Smooth muscle cell (in vitro differentiated cells): ENCODE data around the gene MAGI2. TPM values are rescaled to one million over a fixed set of nuclear protein-coding genes. Genes with fewer than 3 reads are reported as not detected.

ENCODE experiments used
- DNase-seq: peaks from one replicate; lab custom pipeline; 2025; ENCODE audit not compliant: unreplicated experiment; lab: John Stamatoyannopoulos, UW
- H2AFZ ChIP-seq: fragments of 200-600 bp; sonication (generic); 2 replicates; pipeline ENCODE4 v1.6.0; 2016; ENCODE audit warnings: antibody characterized with exemption, low read depth, mild to moderate bottlenecking
- H3F3A ChIP-seq: fragments of 200-600 bp; sonication (generic); 2 replicates; pipeline ENCODE4 v1.6.0; 2017; ENCODE audit warnings: antibody characterized with exemption, low read depth
- H3K27ac ChIP-seq: fragments of 200-600 bp; sonication (generic); 2 replicates; pipeline ENCODE4 v1.5.1; 2016; ENCODE audit warnings: low read depth, mild to moderate bottlenecking
- H3K27me3 ChIP-seq: fragments of 200-600 bp; sonication (generic); 2 replicates; pipeline ENCODE4 v1.6.1; 2016; ENCODE audit warnings: low read depth, mild to moderate bottlenecking
- H3K36me3 ChIP-seq: fragments of 200-600 bp; sonication (generic); 2 replicates; pipeline ENCODE4 v1.5.1; 2016; ENCODE audit warnings: low read depth
- H3K4me1 ChIP-seq: fragments of 200-600 bp; sonication (generic); 2 replicates; pipeline ENCODE4 v1.5.1; 2016; ENCODE audit warnings: low read depth
- H3K4me2 ChIP-seq: fragments of 200-600 bp; sonication (generic); 2 replicates; pipeline ENCODE4 v1.6.0; 2016; ENCODE audit warnings: mild to moderate bottlenecking
- H3K4me3 ChIP-seq: fragments of 200-600 bp; sonication (generic); 2 replicates; pipeline ENCODE4 v1.5.1; 2016; ENCODE audit warnings: mild to moderate bottlenecking
- H3K79me2 ChIP-seq: fragments of 200-600 bp; sonication (generic); 2 replicates; pipeline ENCODE4 v1.6.0; 2016; ENCODE audit warnings: low read depth, mild to moderate bottlenecking
- H3K9ac ChIP-seq: fragments of 200-600 bp; sonication (generic); 2 replicates; pipeline ENCODE4 v1.6.0; 2016; ENCODE audit warnings: low read depth
- H3K9me3 ChIP-seq: fragments of 200-600 bp; sonication (generic); replicated peaks from 2 replicates; pipeline ENCODE4 v1.5.1; 2016; ENCODE audit warnings: low read depth
- H4K20me1 ChIP-seq: fragments of 200-600 bp; sonication (generic); 2 replicates; pipeline ENCODE4 v1.6.0; 2016; ENCODE audit warnings: low read depth
- CTCF ChIP-seq: fragments of 200-600 bp; sonication (generic); IDR thresholded peaks from 2 replicates; pipeline ENCODE4 v1.5.1; 2017; ENCODE audit warnings: borderline replicate concordance, mild to moderate bottlenecking, antibody characterized with exemption; ENCODE audit not compliant: insufficient read depth, poor library complexity, severe bottlenecking
- WGBS: methylation state at CpG from one replicate; pipeline ENCODE4 v1.1.7; 2016; ENCODE audit warnings: low lambda C conversion rate; 5-methylcytosine and 5-hydroxymethylcytosine counted together
- polyA plus RNA-seq: library from polyadenylated mRNA; unstranded; fragments of >200 nt; fragmentation: Nextera tagmentation; extraction: Ambion mirVana; gene quantifications from 2 replicates; pipeline ENCODE4 v1.2.1, GENCODE V29; 2016
- total RNA-seq: library from RNA; depleted of rRNA; stranded (reverse); fragments of >200 nt; gene quantifications from 2 replicates; pipeline ENCODE4 v1.2.3, GENCODE V29; 2014

The MAGI2 gene
- total and polyA plus RNA-seq, 2 experiments from 2014 or later = 3.4 to 10.7 TPM

- H4K20me1 ChIP-seq = no peaks in the 10 kb centered on the region
- no peaks in the 10 kb centered on the region for H3K9me3 ChIP-seq
- H3K36me3 ChIP-seq = no peaks in the 10 kb centered on the region
- no peaks in the 10 kb centered on the region for H3K4me1 ChIP-seq
- no peak overlapping the region for H2AFZ ChIP-seq
- no peaks in the 10 kb centered on the region for H3F3A ChIP-seq
- H3K79me2 ChIP-seq = no peaks in the 10 kb centered on the region
- no peak overlapping the region for H3K9ac ChIP-seq
- no peak for TF ChIP-seq CTCF
- H3K4me2 ChIP-seq = no peak overlapping the region
- no peak overlapping the region for H3K4me3 ChIP-seq
- H3K27ac ChIP-seq = no peak overlapping the region
- DNase-seq = no peak
- 86% methylated on average over 4 of the region's 4 CpGs for WGBS
- H3K27me3 ChIP-seq = no peaks in the 10 kb centered on the region
Measured at GRCh38 chr7:78265486-78265885, 1188.0 kb downstream of the MAGI2 start.

- H3K4me3 ChIP-seq = no peak overlapping the region
- H3K4me1 ChIP-seq = no peaks in the 10 kb centered on the region
- no peaks in the 10 kb centered on the region for H3F3A ChIP-seq
- H3K79me2 ChIP-seq = no peaks in the 10 kb centered on the region
- no peaks in the 10 kb centered on the region for H3K9me3 ChIP-seq
- H3K4me2 ChIP-seq = no peak overlapping the region
- no peaks in the 10 kb centered on the region for H3K27me3 ChIP-seq
- H2AFZ ChIP-seq = no peak overlapping the region
- no peak overlapping the region for H3K27ac ChIP-seq
- no peaks in the 10 kb centered on the region for H4K20me1 ChIP-seq
- no peak overlapping the region for H3K9ac ChIP-seq
- WGBS = 88% methylated on average over 2 of the region's 2 CpGs
- no peak for DNase-seq
- H3K36me3 ChIP-seq = no peaks in the 10 kb centered on the region
- TF ChIP-seq CTCF = no peak
Measured at GRCh38 chr7:78265071-78265470, 1188.4 kb downstream of the MAGI2 start.

GRCh38 chr7:78264105-78264504 lies 1189.4 kb downstream of the MAGI2 start:
- no peaks in the 10 kb centered on the region for H3K9me3 ChIP-seq
- DNase-seq = no peak
- no peak overlapping the region for H2AFZ ChIP-seq
- WGBS = 83% methylated on average over 1 of the region's 1 CpG
- H3K4me2 ChIP-seq = no peak overlapping the region
- TF ChIP-seq CTCF = no peak
- H3K27ac ChIP-seq = no peak overlapping the region
- H3K9ac ChIP-seq = no peak overlapping the region
- H3K4me1 ChIP-seq = no peaks in the 10 kb centered on the region
- H3K79me2 ChIP-seq = no peaks in the 10 kb centered on the region
- no peaks in the 10 kb centered on the region for H4K20me1 ChIP-seq
- no peak overlapping the region for H3K4me3 ChIP-seq
- H3K36me3 ChIP-seq = no peaks in the 10 kb centered on the region
- H3F3A ChIP-seq = no peaks in the 10 kb centered on the region
- no peaks in the 10 kb centered on the region for H3K27me3 ChIP-seq

- Histone ChIP-seq H3K4me1 (no peaks in the 10 kb centered on the region), H3K4me3 (no peak overlapping the region), H3K9me3 (no peaks in the 10 kb centered on the region), H3K9ac (no peak overlapping the region), H3F3A (no peaks in the 10 kb centered on the region), H3K79me2 (no peaks in the 10 kb centered on the region), H3K36me3 (no peaks in the 10 kb centered on the region), H3K27ac (no peak overlapping the region), H3K4me2 (no peak overlapping the region), H2AFZ (no peak overlapping the region), H3K27me3 (no peaks in the 10 kb centered on the region), H4K20me1 (no peaks in the 10 kb centered on the region)
- no peak for DNase-seq
- no peak for TF ChIP-seq CTCF
- WGBS = 76% methylated on average over 1 of the region's 1 CpG
Measured at GRCh38 chr7:78261739-78262138, 1191.7 kb downstream of the MAGI2 start.
